ENCODE measurements around the gene EIF4G2.

The EIF4G2 gene

DNA sequence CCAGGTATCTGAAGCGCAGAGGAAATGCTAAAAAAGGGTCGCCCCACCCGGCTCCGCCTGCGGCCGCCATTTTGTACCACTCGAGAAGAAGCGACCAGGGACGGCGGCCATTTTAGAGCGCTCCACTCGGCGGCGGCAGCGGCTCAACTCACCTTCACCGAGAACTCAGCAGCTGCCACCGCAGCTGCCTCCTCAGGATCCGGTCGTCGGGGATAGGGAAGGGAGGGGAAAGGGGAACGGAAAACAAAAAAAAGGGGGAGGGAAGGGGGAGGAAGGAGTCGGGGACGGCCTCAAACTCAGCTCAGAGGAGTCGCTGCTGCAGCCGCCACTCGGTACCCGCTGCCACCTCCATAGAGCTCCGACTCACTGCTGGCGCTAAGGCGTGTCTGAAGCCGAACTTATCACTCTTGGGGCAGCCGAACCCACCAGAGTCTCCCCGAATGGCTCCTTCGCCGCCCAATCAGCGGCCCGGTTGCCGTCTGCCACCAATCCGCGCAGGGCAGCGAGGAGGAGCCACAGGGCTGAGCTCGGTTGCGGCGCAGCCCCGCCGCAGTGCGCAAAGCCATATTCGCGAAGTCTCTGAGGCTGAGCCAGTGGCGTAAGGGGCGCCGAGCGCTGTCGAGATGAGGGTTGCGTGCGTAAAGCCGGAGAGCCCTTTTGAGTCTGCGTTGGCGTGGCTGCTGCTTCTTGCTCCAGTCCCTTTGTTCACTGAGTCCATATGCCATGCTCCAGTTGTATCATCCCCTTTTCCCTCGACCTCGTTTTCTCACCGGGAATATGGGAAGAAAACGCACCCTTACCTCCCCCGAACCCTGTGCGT lies at the start of gene EIF4G2:
TSS of gene EIF4G2 (minus strand) at position 374 of the 820 bp plus-strand sequence.
- TF ChIP-seq, protein P1, sequence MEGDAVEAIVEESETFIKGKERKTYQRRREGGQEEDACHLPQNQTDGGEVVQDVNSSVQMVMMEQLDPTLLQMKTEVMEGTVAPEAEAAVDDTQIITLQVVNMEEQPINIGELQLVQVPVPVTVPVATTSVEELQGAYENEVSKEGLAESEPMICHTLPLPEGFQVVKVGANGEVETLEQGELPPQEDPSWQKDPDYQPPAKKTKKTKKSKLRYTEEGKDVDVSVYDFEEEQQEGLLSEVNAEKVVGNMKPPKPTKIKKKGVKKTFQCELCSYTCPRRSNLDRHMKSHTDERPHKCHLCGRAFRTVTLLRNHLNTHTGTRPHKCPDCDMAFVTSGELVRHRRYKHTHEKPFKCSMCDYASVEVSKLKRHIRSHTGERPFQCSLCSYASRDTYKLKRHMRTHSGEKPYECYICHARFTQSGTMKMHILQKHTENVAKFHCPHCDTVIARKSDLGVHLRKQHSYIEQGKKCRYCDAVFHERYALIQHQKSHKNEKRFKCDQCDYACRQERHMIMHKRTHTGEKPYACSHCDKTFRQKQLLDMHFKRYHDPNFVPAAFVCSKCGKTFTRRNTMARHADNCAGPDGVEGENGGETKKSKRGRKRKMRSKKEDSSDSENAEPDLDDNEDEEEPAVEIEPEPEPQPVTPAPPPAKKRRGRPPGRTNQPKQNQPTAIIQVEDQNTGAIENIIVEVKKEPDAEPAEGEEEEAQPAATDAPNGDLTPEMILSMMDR (IDR thresholded peaks at IDR 0.05; ENCODE audit: extremely low read depth, missing control alignments) = no peak
- DNase-seq (ENCODE audit: low spot score) = peak; percentile 98

DNA sequence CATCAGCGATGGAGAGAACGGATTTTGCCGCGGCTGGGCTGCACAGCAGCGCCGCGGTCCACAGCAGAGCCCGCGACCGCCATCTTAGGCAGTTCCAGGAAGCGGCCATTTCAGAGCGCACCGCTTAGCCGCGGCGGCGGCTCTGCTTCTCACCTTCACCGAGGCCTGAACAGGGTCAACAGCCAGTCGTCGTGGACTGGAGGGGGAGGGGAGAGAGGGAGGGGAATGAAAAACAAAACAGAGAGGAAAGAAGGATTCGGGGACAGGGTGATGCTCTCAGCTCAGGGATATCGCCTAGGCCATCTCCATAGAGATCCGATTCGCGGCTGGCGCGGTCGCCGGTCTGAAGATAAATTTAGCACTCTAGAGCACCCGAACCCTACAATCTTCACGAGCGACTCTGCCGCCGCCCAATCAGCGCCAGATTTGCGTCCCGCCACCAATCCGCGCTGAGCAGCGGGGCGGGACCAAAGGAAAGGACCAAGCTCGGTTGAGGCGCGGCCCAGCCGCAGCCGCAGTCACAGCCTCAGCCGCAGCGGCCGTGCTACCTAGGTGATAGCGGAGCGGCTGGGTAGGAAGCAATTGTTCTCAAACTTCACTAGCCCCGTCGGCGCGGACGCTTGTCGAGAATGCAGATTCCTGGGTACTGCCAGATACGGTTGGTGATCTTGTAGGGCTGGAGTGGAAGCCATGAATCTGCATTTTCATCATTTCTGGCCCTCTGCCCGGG lies 49.1 kb upstream of the EIF4G2 start, which contains the start of gene ZBED5:
TSS of gene ZBED5 (minus strand) at position 345 of the 730 bp plus-strand sequence. CDS start 3,108 bp downstream, outside the sequence.
- TF ChIP-seq, protein P1 (IDR thresholded peaks at IDR 0.05; ENCODE audit: extremely low read depth, missing control alignments) = no peak
- DNase-seq (ENCODE audit: low spot score) = peak; percentile 89

DNA sequence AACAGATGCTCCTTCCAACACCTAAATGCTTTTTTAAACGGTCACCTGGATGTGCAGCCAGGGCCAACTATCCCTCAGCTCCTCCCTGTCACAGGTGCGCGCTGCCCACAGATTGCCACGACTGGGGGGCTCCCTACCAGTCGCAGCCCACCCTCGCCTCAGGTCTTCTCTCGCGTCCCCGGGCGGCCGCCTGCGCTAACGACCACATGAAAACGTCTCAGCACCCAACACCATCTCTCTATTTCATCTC lies 48.7 kb upstream of the EIF4G2 start:
- TF ChIP-seq, protein P1 (IDR thresholded peaks at IDR 0.05; ENCODE audit: extremely low read depth, missing control alignments) = no peak
- no peak for DNase-seq (ENCODE audit: low spot score)

DNA sequence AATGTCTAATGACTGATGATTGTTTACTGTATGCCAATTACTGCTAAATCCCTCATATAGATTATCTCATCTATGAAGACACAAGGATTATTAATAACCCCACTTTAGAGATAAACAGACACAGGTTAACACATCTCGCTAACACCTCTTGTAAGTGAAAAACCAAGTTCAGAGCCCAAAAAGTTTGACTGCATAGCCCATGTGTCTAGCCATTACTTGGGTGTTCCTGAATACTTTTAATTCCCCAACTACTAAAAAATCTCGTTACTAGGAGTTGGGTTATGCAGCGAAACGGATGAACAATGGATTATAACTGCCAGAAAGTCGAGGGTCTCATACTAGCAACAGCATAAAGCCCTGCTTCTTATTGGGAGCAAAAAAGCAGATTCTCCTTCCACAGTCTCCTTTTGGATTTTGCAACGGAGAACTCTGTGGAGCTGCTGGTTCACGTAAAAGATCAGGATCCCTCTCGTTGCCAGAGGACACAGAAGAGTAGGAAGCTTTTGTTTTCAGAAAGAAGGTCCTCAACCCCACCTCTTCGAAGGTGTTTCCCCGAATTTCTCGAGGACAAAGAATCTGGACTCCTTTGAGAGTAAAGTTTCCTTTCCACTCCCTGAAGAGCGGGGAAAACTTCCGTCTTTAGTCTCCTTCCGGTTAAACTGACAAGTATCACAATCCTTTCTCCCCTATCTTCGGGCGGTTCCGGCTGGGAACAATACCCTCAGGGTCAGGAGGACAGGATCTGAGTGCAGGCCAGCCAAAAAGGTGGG lies 48.1 kb upstream of the EIF4G2 start:
- TF ChIP-seq, protein P1 (IDR thresholded peaks at IDR 0.05; ENCODE audit: extremely low read depth, missing control alignments) = no peak
- peak; percentile 13 for DNase-seq (ENCODE audit: low spot score)

DNA sequence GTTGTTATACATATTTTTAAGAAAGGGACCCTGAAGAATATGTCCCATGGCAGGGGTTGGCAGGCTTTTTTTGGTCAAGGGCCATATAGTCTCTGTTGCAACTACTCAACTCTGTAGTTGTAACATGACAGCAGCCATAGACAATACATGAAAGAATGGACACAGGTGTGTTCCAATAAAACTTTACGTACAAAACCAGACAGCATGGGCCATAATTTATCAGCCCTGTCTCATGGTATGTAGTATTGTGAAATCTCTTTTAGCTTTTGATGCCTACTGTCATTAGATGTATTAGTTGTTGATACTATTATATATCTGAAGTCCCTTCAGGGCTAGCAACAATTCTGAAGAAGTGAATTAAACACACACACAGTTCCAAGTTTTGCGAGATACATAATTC lies 46.6 kb upstream of the EIF4G2 start:
- TF ChIP-seq, protein P1 (IDR thresholded peaks at IDR 0.05; ENCODE audit: extremely low read depth, missing control alignments) = no peak
- DNase-seq (ENCODE audit: low spot score) = no peak

DNA sequence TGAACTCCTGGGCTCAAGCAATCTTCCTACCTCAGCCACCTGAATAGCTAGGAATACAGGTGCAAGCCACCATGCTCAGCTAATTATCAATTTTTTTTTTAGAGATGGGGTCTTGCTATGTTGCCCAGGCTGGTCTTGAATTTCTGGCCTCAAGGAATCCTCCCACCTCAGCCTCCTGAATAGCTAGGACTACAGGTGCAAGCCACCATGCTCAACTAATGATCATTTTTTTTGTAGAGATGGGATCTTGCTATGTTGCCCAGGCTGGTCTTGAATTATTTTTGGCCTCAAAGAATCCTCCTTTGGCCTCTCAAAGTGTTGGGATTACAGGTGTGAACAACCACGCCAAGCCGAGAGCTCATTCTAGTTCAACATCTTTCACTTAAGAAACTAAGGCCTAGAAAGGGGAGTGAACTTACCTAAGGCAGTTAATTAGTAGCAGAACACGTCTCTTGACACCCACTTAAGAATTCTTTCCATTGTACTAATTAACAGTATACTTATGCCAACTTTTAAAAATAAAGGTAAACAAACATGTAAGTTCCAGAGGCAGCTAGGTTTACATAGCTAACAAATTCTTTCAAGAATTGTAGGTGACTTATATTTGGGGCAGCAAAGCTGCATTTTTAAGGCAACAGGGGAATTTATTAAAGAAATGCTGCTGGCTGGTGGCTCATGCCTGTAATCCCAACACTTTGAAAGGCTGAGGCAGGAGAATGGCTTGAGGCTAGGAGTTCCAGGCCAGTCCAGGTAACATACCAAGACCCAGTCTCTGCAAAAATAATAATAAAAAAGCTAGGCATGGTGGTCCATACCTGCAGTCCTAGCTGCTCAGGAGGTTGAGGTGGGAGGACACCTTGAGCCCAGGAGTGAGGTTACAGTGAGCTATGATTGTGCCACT lies 39.5 kb upstream of the EIF4G2 start:
- no peak for DNase-seq (ENCODE audit: low spot score)
- TF ChIP-seq, protein P1 (IDR thresholded peaks at IDR 0.05; ENCODE audit: extremely low read depth, missing control alignments) = no peak
